Osteoblast (primary cell): ENCODE data around the gene CD200R1L. TPM values are rescaled to one million over a fixed set of nuclear protein-coding genes. Genes with fewer than 3 reads are reported as not detected.

ENCODE experiments used
- DNase-seq: peaks from one replicate; pipeline ENCODE4 v3.0.0; 2011; ENCODE audit warnings: low spot score, mixed read lengths; ENCODE audit not compliant: insufficient read length; ENCODE audit errors: missing footprints
- H2AFZ ChIP-seq: 2 replicates; pipeline ENCODE4 v1.6.0; 2011; ENCODE audit warnings: mild to moderate bottlenecking, low read length
- H3K27ac ChIP-seq: 2 replicates; pipeline ENCODE4 v1.5.1; 2011; ENCODE audit warnings: mild to moderate bottlenecking, low read depth, low read length, moderate library complexity
- H3K27me3 ChIP-seq: 2 replicates; pipeline ENCODE4 v1.6.0; 2012; ENCODE audit warnings: mild to moderate bottlenecking, control low read depth, inconsistent platforms, low read length, moderate library complexity; ENCODE audit not compliant: insufficient read depth
- H3K36me3 ChIP-seq: 2 replicates; pipeline ENCODE4 v1.5.1; 2011; ENCODE audit warnings: mild to moderate bottlenecking, low read length, control low read depth, moderate library complexity; ENCODE audit not compliant: insufficient read depth
- H3K4me1 ChIP-seq: 2 replicates; pipeline ENCODE4 v1.5.1; 2011; ENCODE audit warnings: mild to moderate bottlenecking, low read length, control low read depth, moderate library complexity; ENCODE audit not compliant: insufficient read depth
- H3K4me2 ChIP-seq: 2 replicates; pipeline ENCODE4 v1.6.0; 2011; ENCODE audit warnings: mild to moderate bottlenecking, low read length; ENCODE audit not compliant: insufficient read depth
- H3K4me3 ChIP-seq: fragments of 200-600 bp; sonication (generic); 3 replicates; pipeline ENCODE4 v1.5.1; 2012; ENCODE audit warnings: mild to moderate bottlenecking, low read length, inconsistent platforms; ENCODE audit not compliant: insufficient read depth
- H3K79me2 ChIP-seq: 2 replicates; pipeline ENCODE4 v1.6.0; 2012; ENCODE audit warnings: mild to moderate bottlenecking, low read length, control low read depth, inconsistent platforms; ENCODE audit not compliant: insufficient read depth
- H3K9me3 ChIP-seq: 2 replicates; pipeline ENCODE4 v1.5.1; 2011; ENCODE audit warnings: low read depth, low read length, control low read depth
- H4K20me1 ChIP-seq: 2 replicates; pipeline ENCODE4 v1.6.0; 2012; ENCODE audit warnings: mild to moderate bottlenecking, low read length, control low read depth; ENCODE audit not compliant: insufficient read depth
- CTCF ChIP-seq: IDR thresholded peaks from 2 replicates; pipeline ENCODE4 v1.5.1; 2011; ENCODE audit warnings: mild to moderate bottlenecking, low read depth, low read length, moderate library complexity; ENCODE audit errors: extremely low read depth
- total RNA-seq: library from RNA; depleted of rRNA; stranded (reverse); fragments of >200 nt; gene quantifications from 2 replicates; pipeline ENCODE4 v1.2.3, GENCODE V29; 2012

CD200R1L gene
- total RNA-seq, 1 donor = not detected

DNA sequence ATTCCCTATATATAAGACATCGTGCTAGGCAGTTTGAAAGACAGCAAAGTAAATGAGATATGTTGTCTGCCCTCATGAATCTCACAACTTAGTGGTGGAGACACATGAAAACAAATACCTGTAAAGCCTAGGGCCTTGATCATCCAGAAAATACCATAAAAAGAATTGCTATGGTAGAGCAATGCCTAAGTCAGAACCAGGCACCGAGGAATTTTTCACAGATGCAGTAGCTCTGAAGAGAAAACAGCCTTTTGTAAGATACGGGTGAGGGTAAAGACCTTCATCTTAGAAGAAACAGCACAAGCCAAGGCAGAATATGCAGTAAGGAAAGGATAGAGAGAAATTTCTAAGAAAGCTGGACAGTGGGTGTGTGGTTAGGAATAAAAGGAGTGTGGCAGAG, 36.1 kb downstream of the CD200R1L start:
- no peaks in the 10 kb centered on the region for H3K27me3 ChIP-seq
- no peaks in the 10 kb centered on the region for H4K20me1 ChIP-seq
- no peak for DNase-seq
- H3K36me3 ChIP-seq = no peaks in the 10 kb centered on the region
- no peak overlapping the region for H2AFZ ChIP-seq
- no peak overlapping the region for H3K4me3 ChIP-seq
- no peaks in the 10 kb centered on the region for H3K9me3 ChIP-seq
- TF ChIP-seq CTCF = no peak
- no peak overlapping the region for H3K27ac ChIP-seq
- H3K79me2 ChIP-seq = no peaks in the 10 kb centered on the region
- no peak overlapping the region for H3K4me2 ChIP-seq
- peaks cover 33% of the 10 kb centered on the region for H3K4me1 ChIP-seq

DNA sequence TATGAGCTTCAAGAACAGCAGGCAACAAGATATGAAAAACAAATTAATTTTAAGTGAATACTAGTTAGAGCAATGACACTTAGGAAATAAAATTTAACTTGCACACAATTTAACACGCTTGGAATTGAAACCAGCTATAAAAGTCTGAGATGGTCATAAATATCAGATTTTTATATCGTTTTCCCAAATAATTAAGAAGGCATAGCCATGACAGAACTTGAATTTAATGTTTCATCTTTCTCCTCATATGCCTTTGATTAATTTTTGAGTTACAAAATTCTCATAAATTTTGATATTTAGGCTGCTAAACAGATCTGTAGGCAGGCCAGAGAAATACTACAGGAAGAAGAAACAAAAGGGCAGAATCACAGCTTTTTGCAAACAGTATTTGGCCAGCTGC, 38.5 kb downstream of the CD200R1L start:
- Histone ChIP-seq H2AFZ (no peak overlapping the region), H3K27me3 (no peaks in the 10 kb centered on the region), H3K27ac (no peak overlapping the region), H3K79me2 (no peaks in the 10 kb centered on the region), H3K36me3 (no peaks in the 10 kb centered on the region), H3K4me1 (peaks cover 22% of the 10 kb centered on the region), H3K9me3 (no peaks in the 10 kb centered on the region), H3K4me3 (no peak overlapping the region), H4K20me1 (no peaks in the 10 kb centered on the region), H3K4me2 (no peak overlapping the region)
- no peak for DNase-seq
- TF ChIP-seq CTCF = no peak

- Histone ChIP-seq H2AFZ (no peak overlapping the region), H3K4me2 (no peak overlapping the region), H4K20me1 (no peaks in the 10 kb centered on the region), H3K36me3 (no peaks in the 10 kb centered on the region), H3K27ac (no peak overlapping the region), H3K27me3 (no peaks in the 10 kb centered on the region), H3K4me3 (no peak overlapping the region), H3K79me2 (no peaks in the 10 kb centered on the region), H3K4me1 (peaks cover 18% of the 10 kb centered on the region), H3K9me3 (no peaks in the 10 kb centered on the region)
- no peak for TF ChIP-seq CTCF
- DNase-seq = no peak
Observed at GRCh38 chr3:112807685-112808084, 39.0 kb downstream of the CD200R1L start.

- H3K27me3 ChIP-seq = no peaks in the 10 kb centered on the region
- H3K27ac ChIP-seq = no peak overlapping the region
- H3K4me2 ChIP-seq = no peak overlapping the region
- H4K20me1 ChIP-seq = no peaks in the 10 kb centered on the region
- DNase-seq = no peak
- H3K9me3 ChIP-seq = no peaks in the 10 kb centered on the region
- H3K4me3 ChIP-seq = no peak overlapping the region
- H3K79me2 ChIP-seq = no peaks in the 10 kb centered on the region
- peaks cover 15% of the 10 kb centered on the region for H3K4me1 ChIP-seq
- TF ChIP-seq CTCF = no peak
- no peaks in the 10 kb centered on the region for H3K36me3 ChIP-seq
- no peak overlapping the region for H2AFZ ChIP-seq
Observed at GRCh38 chr3:112806903-112807302, 39.8 kb downstream of the CD200R1L start.
